GM18868 (cell line): ENCODE measurements around the gene CFAP73.

Experiments used
- ATAC-seq: cut with Tn5 transposase; IDR thresholded peaks from one replicate; pipeline ENCODE4 v1.9.1; 2021; ENCODE audit warnings: mild to moderate bottlenecking, moderate library complexity; ENCODE audit not compliant: unreplicated experiment

The CFAP73 gene

DNA sequence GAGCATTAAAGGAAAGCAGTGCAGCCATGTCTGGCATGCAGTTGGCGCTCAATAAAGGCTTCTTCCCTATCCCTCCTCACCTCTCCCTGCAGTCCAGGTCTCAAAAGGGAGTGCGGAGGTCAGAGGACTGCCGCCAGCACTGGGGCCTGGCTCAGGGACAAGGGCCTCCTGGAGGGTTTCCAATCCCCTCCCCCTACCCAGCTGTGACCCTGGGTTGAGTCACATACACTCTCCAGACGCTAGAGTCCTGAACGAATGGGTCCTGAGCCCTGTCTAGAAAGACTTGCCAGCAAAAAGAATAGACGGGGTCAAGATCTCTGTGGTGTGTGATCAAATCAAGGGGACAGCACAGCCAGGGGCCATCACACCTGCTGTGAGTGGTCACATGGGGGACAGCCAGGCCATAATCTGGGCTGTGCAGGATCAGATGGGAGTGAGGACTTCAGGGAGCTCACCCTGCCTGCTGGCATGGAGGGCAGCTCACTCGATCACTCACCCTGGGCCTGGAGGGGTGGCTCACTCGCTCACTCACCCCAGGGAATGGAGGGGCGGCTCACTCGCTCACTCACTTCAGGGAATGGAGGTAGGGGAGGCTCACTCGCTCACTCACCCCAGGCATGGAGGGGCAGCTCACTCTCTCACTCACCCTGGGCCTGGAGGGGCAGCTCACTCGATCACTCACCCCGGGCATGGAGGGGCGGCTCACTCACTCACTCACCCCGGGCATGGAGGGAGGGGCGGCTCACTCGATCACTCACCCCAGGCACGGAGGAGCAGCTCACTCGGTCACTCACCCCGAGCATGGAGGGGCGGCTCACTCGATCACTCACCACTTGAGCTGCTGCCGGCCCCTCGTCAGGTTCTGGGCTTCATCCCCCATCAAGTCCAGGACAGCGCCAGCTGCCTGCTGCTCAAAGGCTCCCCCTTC is 12.8 kb downstream of the CFAP73 start:
- ATAC-seq, result no peak

DNA sequence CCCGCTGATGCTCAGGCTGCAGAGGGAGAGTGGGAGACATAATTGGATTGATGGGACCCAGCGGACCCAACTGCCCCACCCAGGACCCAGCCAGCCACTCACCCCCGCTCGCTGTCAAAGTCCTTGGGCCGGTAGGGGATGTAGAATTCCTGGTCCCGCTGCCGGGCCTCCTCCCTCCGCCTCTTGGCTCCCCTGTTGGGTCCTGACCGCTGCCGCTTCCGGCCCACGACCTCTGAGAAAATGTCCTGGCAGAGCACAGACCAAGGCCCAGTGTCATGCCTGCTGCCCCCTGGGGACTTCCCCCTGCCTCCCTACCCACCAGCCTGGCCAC is 13.5 kb downstream of the CFAP73 start:
- no peak for ATAC-seq

DNA sequence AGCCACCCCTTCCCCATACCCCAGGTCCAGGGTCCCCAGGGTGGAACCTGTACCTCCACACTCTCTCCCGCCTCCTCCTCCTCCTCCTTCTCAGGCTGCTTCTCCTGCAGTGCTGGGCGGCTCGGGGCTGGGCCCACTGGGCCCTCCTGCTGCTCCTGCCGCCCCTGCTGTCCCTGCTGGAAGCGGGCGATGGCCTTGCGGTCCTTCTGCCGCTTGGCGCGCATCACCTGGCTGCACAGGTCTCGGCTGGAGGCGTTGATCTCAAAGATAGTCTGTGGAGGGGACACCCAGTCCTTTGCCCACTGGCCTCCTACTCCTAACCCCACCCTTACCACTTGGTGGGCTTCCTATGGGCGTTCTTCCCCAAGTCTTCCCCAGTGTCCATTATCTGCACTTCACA is 14.5 kb downstream of the CFAP73 start:
- no peak for ATAC-seq

DNA sequence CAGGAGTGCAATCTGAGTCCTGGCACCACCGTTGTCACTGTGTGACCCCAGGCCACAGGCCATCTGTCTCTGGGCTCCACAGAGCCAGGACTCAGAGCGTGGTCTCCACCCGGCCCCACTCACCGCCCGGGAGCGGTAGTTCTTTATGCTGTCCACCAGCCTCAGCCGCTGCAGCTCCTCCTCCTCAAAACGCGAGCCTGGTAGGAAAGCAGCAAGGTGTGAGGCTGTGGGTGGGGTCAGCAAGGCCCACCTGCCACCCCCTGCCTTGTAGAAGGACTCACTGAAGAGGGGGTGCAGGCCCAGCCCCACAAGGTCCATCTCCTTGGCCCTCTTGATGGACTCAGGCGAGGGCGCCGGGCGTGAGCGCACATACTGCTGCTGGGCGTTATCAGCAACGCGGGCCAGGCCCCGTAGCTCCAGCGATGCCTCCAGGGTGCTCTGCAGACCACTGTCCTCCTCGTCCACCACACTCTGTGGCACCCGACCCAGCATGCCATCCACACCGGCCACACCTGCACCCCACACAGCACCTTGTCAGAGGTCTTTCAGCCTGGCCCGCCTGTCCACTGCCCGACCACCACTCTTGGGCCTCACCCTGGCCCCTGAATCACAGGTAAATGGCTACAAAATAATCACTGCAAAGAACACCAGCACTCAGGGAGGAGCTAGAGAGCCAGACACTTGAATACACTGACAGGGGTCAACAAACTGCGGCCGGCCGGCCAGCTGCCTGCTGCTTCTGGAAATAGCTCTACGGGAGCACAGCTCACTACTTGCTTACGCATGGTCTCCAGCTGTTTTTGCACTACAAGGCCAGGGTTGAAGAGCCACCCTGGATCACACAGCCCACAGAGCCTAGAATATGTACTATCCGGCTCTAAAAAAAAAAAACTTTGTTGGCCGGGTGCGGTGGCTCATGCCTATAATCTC is 16.3 kb downstream of the CFAP73 start:
- no peak for ATAC-seq

DNA sequence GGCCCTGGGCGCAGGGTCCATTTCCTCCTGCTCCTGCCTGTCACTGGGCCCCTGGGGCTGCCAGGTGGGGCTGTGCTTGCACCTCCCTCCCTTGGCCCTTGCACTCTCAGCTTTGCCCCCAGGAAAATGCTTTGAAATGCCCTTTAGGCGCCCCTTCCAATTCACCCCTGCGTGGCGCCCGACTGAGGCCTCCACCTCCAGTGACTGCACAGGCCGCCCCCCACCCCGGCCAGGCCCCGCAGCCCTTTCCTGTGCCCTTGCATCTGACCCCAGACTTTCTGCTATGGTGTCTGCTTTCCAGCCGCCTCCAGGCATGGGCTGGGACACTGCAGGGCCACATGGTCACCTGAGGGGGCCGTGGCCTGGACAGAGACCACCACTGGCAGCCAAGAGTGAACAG is 18.3 kb downstream of the CFAP73 start:
- no peak for ATAC-seq

DNA sequence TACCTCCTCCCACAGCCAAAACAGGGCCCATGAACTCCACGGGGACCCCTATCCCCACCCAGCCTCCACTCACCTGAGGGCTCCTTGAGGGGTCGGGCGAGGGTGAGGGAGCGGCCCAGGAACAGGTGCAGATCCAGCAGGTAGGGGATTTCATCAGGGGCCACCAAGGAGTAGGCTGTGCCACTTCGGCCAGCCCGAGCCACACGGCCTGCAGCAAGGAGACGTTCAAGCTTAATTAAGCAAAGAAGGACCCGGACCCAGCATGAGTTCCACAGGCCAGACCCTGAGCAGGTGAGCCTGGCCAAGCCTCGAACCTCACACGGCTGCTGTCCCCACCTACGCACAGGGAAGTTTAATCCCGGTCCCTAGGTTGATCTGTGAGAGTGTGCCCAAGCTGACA is 20.2 kb downstream of the CFAP73 start:
- no peak for ATAC-seq

DNA sequence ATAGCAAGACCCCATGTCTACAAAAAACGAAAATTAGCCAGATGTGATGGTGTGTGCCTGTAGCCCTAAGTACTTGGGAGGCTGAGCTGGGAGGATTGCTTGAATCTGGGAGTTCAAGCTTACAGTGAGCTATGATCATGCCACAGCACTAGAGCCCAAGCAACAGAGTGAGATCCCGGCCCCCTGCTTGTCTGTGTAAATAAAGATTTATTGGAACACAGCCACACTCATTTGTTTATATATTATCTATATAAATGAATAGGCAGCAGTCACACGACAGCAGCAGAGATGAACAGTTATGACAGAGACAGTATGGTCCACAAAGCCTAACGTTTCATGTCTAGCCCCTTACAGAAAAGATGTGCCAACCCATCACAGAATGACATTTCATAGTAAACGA is 20.9 kb downstream of the CFAP73 start:
- ATAC-seq, result no peak

DNA sequence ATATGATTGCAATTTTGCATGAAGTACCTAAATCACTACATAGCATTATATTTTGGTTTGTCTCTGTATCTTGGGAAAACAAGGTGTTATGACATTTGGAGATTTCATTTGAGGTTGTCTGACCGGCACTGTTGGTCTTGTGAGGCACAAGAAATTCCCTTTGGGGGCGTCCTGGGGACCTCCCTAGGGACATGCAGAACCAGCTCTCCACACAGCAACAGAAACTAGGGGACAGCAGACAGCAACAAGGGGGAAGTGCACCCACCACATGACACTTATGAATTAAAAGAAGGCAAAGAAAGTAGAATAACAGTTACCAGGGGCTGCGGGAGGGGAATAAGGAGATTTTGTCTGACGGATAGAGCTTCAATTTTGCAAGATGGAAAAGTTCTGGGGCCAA is 21.4 kb downstream of the CFAP73 start:
- no peak for ATAC-seq

DNA sequence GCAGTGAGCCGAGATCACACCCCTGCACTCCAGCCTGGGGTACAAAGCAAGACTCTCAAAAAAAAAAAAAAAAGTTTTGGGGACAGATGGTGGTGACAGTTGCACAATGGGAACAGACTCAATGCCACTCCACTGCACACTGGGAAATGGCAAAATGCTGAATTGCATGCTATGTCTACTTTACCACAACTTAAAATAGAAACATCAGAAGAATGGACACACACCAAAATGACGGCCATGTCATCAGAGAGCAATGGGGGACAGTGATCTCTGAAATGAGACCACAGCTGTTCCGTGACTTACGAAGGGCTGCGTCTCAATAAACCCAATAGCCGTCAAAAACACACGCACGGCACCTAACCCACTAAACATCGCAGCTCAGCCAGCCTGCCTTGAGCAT is 22.0 kb downstream of the CFAP73 start:
- no peak for ATAC-seq

DNA sequence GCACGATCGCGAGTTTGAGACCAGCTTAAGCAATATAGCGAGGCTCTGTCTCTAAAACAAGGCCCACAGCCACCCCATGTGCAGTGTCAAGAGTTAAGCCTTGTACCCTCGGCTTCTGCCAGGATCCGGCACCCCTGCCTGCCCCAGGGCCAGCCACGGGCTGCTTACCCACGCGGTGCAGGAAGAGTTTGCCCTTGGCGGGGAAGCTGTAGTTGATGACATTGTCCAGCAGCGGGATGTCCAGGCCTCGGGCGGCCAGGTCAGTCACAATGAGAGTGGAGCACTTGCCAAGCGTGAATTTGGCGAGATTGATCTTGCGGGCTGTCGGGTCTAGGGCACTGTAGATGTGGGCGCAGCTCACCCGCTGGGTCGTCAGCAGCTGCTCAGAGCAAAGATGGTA is 22.7 kb downstream of the CFAP73 start:
- no peak for ATAC-seq

DNA sequence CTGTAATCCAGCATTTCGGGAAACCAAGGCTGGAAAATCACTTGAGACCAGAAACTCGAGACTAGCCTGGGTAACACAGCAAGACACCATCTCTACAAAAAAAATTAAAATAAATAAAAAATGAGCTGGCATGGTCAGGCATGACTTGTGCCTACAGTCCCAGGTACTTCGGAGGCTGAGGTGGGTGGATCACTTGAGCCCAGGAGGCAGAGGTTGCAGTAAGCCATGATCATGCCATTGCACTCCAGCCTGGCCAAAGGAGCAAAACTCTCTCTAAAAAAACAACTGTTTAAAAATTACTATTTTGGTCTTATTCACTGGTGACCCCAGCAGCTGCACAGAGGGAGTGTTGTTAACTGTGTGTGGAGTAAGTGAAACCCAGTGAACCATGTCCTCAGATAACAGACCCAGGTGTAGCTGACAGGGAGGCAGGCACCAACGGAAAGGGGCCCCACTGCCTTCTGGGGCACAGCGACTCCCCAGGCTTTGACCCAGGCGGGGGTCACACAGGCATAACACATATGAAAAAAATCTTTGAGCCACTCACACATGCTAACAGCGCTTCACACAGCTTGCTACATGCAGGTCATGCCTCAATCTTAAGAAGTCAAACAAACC is 23.7 kb downstream of the CFAP73 start:
- peak; percentile 71 for ATAC-seq

DNA sequence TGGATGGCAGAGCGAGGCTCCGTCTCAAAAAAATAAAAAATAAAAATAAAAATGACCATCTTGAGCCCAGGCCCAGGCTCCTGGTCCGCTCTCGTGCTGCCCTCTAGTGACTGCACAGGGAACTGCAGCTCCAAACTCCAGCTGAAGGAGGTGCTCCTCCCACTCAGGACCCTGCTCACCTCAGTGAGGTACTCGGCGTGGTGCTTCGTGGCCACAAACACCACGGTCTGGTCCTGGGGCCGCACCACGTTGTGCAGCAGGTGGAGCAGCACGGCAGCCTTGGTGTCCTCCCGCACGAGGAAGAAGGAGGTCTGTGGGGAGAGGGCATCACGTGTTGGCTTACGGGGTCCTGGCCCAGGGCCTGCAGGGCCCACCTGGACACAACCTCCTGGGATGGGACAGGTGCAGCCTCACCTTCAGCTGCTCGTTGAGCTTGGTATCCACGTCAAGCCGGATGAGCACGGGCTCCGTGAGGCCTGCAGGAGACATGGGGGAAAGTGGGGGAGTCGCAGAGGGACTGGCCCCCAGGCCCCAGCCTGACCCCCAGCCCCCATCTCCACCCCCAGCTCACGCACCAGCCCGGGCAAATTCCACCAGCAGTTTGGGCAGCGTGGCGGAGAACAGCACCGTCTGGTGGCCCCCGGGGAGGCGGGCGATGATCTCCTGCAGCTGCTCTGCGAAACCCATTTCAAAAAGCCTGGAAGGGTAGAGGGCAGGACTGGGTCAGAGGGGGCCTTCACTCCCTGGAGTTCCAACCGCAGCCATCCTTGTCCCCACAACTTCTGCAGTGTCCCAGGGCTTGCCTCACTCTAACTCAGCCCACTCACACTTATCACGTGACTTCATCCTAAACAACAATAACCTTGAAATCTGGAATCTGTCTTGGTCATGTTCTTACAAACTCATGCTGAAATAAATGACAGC is 25.2 kb downstream of the CFAP73 start:
- ATAC-seq, result no peak

DNA sequence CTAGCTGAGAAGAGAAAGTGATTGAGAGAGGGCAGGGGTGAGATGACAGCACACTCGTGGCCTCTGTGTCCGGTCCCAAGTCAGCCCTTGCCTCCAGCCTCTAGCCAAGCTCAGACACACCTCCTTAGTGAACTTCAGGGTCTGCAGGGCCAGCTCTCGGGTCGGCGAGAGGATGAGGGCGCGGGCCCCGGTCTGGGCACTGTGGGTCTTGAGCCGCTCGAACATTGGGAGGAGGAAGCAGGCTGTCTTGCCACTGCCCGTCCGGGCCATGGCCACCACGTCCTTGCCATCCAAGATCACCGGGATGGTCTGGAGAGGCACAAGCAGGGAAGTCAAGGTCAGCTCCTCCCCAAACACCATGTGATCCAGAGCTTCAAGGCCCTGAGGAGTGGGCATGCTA is 29.5 kb downstream of the CFAP73 start:
- no peak for ATAC-seq

DNA sequence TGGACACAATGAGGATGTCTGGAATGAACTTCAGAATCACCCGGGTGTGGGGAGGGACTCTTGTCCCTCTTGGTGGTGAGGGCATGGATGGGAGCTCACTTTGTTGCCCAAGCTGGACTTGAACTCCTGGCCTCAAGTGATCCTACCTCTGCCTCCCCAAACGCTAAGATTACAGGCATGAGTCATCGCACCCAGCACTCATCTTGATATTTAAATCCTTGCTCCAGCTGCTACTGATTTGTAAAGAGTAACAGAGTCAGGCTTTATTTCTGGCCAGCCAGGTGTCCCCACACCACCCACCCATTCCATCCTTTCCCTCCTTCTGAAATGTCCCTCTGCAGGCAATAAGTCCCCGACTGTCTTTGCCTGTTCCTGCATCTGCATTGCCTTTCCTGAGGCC is 30.8 kb downstream of the CFAP73 start:
- ATAC-seq, result no peak

DNA sequence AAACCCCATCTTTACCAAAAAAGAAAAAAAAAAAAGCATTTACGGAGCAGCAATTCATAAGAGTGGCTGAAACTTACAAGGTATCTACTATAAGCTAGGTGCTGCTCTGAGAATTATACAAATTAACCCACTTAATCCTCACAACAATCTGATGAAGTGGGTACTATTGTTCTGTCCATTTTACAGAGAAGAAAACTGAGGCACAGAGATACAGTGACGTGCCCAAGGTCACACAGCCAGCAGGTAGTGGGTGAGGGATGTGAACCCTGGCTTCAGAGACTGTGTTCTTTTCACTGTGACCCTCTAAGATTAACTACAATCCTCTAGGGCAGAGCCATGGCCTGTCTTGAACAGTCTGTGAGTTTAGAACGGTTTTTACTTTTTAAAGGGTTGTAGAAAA is 32.5 kb downstream of the CFAP73 start:
- no peak for ATAC-seq

DNA sequence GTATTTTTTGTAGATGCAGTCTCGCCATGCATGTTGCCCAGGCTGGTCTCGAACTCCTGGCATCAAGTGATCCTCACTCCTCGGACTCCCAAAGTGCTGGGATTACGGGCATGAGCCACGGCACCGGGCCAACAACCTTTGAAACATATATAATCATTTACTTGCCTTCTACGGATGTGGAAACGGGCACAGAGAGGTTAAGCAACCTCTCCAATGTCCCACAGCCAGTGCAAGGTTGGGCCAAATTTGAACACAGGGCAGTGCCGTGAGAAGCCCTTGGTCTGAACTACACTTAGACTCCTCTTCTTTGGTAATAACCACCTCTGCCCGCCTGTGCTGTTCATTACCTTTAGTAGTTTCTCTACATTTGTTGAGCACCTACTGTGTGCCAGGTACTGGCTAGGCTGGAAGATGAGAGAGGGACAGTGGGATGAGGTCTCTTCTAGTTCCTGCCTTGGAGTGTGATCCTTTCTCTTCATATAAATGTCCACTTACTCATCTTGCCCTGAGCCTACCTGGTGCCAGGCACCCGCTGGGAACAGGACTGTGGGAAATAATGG is 33.6 kb downstream of the CFAP73 start:
- ATAC-seq, result no peak

DNA sequence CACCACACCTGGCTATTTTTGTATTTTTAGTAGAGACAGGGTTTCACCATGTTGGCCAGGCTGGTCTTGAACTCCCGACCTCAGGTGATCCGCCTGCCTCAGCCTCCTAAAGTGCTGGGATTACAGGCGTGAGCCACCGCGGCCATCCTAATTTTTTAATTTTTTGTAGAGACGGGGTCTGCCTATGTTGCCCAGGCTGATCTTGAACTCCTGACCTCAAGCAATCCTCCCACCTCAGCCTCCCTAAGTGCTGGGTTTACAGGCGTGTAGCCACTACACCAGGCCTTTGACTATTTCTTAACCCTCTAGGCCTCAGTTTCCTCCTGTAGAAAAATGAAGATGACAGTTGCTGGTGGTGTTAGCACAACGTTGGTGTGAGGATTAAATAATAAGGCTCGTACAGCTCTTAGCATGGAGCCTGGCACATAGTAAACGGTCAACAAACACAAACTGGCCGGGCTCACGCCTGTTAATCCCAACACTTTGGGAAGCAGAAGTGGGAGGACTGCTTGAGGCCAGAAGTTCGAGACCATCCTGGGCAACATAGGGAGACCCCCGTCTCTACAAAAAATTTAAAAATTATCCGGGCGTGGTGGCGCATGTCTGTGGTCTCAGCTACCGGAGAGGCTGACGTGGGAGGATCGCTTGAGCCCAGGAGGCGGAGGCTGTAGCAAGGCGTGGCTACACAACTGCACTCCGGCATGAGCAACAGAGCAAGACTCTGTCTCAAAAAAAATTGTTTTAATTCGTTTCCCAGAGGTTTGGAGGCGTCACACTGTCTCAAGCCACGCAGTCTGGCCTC is 34.8 kb downstream of the CFAP73 start:
- peak; percentile 55 for ATAC-seq

DNA sequence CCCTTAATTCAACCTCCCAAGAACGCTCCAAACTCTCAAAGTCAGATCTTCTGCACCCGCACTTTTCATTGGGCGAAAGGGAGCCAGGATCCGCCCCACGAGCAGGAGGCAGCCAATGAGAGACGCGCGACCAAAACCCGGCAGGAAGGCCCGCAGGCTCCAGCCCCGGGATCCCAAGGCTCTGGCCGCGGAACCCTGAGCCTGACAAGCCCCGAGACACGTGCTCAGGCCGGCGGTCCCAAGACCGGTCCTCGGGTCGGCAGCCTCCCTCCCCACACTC is 35.3 kb downstream of the CFAP73 start:
- ATAC-seq, result peak; percentile 80

DNA sequence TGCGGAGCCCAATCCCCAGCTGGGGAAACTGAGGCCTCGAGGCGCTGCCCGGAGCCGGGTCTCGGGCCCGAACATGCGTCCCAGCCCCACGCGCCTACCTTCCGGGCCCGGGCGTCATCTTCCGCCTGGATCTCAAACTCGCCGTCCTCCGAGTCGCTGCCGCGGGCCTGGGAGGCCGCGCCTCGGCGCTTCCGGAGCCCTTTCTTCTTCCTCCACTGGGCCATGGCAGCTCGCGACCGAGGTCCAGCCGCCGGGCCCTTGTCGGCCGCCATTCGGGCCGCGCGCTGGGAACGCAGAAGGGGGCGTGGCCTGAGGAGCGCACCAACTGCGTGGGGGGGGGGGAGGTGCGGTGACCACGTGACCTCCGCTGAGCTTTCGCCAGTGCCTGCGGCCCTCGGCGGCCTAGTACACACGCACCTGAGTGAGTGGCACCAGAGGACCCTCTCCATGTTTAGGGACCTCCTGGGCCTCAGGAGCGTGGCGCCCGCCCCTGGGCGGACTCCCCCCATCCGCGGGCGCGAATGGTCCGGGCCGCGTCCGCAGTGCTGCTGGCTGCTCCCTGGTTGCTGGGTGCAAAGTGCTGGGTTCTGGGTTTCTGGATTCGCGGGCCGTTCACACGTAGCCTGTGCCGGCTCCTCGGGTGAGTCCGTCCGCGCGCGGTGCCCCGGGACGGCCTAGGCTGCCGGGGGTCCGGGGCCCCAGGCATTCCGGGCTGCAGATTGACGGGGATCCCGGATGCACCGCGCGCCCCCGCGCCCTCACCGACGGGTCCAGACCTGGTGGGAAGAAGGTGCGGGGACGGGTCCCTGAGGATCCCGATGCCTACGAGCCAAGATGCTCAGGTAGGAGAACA is 35.9 kb downstream of the CFAP73 start, which contains the start of the genes DDX54 and RITA1:
Gene DDX54 (minus strand): TSS at position 299 of the 853 bp plus-strand sequence. CDS start 27 bp downstream, at position 272.
Gene RITA1 (plus strand): TSS at position 542 of the 853 bp plus-strand sequence. CDS start 1,026 bp downstream, outside the sequence.
- peak; percentile 47 for ATAC-seq
